Measurements from ENCODE around the gene ZNF629.

DNA sequence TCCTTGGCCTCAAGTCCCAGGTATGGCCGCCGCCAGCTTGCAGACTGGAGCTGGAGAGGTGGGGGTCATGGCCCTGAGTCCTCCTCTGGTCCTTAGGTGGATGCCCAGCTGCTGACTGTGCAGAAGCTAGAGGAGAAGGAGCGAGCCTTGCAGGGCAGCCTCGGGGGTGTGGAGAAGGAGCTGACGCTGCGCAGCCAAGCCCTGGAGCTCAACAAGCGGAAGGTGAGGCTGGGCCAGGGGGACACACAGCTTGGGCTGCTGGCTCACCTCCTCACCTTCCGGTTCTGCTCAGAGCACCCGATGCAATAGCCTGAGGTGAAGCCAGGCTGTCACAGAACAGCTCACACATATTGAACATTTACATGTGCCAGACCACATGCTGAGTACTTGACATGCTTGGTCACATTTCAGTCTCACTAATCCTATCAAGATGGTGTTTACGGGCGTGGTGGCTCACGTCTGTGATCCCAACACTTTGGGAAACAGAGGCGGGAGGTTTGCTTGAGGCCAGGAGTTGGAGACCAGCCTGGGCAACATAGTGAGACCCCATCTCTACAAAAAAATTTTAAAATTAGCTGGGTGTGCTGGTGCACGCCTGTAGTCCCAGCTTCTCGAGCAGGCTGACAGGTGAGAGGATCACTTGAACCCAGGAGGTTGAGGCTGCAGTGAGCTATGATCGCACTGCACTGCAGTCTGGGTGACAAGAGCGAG, 17.5 kb downstream of the ZNF629 start:
- TF ChIP-seq, protein P1, sequence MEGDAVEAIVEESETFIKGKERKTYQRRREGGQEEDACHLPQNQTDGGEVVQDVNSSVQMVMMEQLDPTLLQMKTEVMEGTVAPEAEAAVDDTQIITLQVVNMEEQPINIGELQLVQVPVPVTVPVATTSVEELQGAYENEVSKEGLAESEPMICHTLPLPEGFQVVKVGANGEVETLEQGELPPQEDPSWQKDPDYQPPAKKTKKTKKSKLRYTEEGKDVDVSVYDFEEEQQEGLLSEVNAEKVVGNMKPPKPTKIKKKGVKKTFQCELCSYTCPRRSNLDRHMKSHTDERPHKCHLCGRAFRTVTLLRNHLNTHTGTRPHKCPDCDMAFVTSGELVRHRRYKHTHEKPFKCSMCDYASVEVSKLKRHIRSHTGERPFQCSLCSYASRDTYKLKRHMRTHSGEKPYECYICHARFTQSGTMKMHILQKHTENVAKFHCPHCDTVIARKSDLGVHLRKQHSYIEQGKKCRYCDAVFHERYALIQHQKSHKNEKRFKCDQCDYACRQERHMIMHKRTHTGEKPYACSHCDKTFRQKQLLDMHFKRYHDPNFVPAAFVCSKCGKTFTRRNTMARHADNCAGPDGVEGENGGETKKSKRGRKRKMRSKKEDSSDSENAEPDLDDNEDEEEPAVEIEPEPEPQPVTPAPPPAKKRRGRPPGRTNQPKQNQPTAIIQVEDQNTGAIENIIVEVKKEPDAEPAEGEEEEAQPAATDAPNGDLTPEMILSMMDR (conservative IDR thresholded peaks at IDR 0.05; ENCODE audit: low read depth, low read length): no peak
- no peak for TF ChIP-seq POLR2A (IDR thresholded peaks at IDR 0.05; ENCODE audit: low read depth, low read length)
- TF ChIP-seq RAD21 (IDR thresholded peaks at IDR 0.05; ENCODE audit: low read length): no peak
- TF ChIP-seq MAFK (IDR thresholded peaks at IDR 0.05; ENCODE audit: low read depth, low read length): no peak
- TF ChIP-seq ELK1 (IDR thresholded peaks at IDR 0.05; ENCODE audit: borderline replicate concordance, low read depth, low read length): no peak

Measured in IMR-90 (cell line).